Esophagus squamous epithelium (tissue), 5 donors: Measurements from ENCODE around the gene DYNC1I1. TPM values are rescaled to one million over a fixed set of nuclear protein-coding genes. Genes with fewer than 3 reads are reported as not detected.

Experiments used
- DNase-seq: peaks from one replicate; lab custom pipeline; 2025; lab: John Stamatoyannopoulos, UW
- H3K27ac ChIP-seq, 4 donors: fragments of 200-600 bp; sonication (generic); one replicate each; pipeline ENCODE4 v1.5.1; 2016 to 2019; ENCODE audit warnings: mild to moderate bottlenecking in 1 of 4
- H3K27me3 ChIP-seq, 4 donors: fragments of 200-600 bp; sonication (generic); 1 replicate in 3 of 4; 2 replicates in 1 of 4; pipeline versions ENCODE4 v1.5.1 to v1.6.0; 2017 to 2021; ENCODE audit warnings: antibody characterized with exemption in 1 of 4
- H3K36me3 ChIP-seq, 3 donors: fragments of 200-600 bp; sonication (generic); one replicate each; pipeline ENCODE4 v1.5.1; 2016 to 2019
- H3K4me1 ChIP-seq, 3 donors: fragments of 200-600 bp; sonication (generic); one replicate each; pipeline ENCODE4 v1.5.1; 2017 to 2019
- H3K4me3 ChIP-seq, 4 donors: fragments of 200-600 bp; sonication (generic); 1 replicate in 3 of 4; 2 replicates in 1 of 4; pipeline ENCODE4 v1.5.1; 2016 to 2019; ENCODE audit warnings: mild to moderate bottlenecking in 2 of 4, moderate library complexity in 1 of 4
- H3K9me3 ChIP-seq, 3 donors: fragments of 200-600 bp; sonication (generic); one replicate each; pipeline ENCODE4 v1.5.1; 2016 to 2019
- POLR2A ChIP-seq, 4 donors: fragments of 450-650 bp; IDR thresholded peaks; one replicate each; pipeline ENCODE4 v1.6.1; 2017; ENCODE audit warnings: antibody characterized with exemption in 4 of 4, mild to moderate bottlenecking in 4 of 4, moderate library complexity in 3 of 4
- WGBS, 2 donors: methylation state at CpG; one replicate each; pipeline ENCODE4 v1.1.5; 2018; 5-methylcytosine and 5-hydroxymethylcytosine counted together
- intact Hi-C: fragments of 100-400 bp; cut with DNase I; formaldehyde crosslinking; loops from one replicate; pipeline ENCODE4 v1.15.0; 2022
- total RNA-seq, 4 donors: library from RNA; depleted of rRNA; stranded (reverse); fragments of >200 nt; gene quantifications; one replicate each; pipeline ENCODE4 v1.1.0, GENCODE V29; 2016
- TF ChIP-seq, protein P1 (sequence below), 6 experiments: fragments of 450-650 bp in 4 of 6; fragments of 200-600 bp in 2 of 6; sonication (generic) in 2 of 6; IDR thresholded peaks; one replicate each; pipeline ENCODE4 v1.5.1; 2016 to 2019; ENCODE audit warnings: antibody characterized with exemption in 6 of 6, mild to moderate bottlenecking in 4 of 6, moderate library complexity in 4 of 6
- donor health status: DM: yes; HTN: yes; CAD: no.

DYNC1I1 gene
- total RNA-seq, 4 donors from 2014 or later = 2.0 to 8.0 (median 2.4) TPM

DNA sequence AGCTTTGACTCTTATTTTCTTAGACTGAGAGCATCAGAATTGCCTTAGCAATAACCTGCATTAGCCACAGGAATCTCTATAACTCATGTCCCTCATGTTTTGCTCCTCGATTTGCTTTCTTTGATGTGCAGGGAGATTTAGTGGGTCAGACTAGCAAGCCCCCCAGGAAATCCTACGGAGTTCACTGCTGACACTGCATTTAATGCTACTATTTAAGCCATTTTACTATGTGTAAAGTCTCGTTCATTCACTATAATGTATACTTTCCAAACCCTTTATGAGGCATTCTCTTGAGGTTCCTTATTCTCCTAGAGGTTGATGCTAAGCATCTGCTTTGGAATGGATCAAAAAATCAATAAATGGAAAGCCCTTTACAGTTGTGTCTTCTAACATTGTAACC lies 28.4 kb downstream of the DYNC1I1 start:
- Histone ChIP-seq H3K27me3 (no peaks in the 10 kb centered on the region), H3K4me3 (no peak overlapping the region), H3K9me3 (no peaks in the 10 kb centered on the region), H3K27ac (no peak overlapping the region), H3K4me1 (peaks cover 0 to 5% (median 0%) of the 10 kb centered on the region in 3 donors), H3K36me3 (no peaks in the 10 kb centered on the region)
- TF ChIP-seq, protein P1, sequence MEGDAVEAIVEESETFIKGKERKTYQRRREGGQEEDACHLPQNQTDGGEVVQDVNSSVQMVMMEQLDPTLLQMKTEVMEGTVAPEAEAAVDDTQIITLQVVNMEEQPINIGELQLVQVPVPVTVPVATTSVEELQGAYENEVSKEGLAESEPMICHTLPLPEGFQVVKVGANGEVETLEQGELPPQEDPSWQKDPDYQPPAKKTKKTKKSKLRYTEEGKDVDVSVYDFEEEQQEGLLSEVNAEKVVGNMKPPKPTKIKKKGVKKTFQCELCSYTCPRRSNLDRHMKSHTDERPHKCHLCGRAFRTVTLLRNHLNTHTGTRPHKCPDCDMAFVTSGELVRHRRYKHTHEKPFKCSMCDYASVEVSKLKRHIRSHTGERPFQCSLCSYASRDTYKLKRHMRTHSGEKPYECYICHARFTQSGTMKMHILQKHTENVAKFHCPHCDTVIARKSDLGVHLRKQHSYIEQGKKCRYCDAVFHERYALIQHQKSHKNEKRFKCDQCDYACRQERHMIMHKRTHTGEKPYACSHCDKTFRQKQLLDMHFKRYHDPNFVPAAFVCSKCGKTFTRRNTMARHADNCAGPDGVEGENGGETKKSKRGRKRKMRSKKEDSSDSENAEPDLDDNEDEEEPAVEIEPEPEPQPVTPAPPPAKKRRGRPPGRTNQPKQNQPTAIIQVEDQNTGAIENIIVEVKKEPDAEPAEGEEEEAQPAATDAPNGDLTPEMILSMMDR (IDR thresholded peaks at IDR 0.05) = no peak
- TF ChIP-seq POLR2A (IDR thresholded peaks at IDR 0.05) = no peak
- DNase-seq = no peak
- intact Hi-C loops = no loop called here
- WGBS, 2 donors = 56 to 59% methylated on average over 3 of the region's 3 CpGs

- H3K27me3 ChIP-seq = no peaks in the 10 kb centered on the region
- DNase-seq = no peak
These were observed 29.9 kb downstream of the DYNC1I1 start for GRCh38 chr7:95802270-95802669.

DNA sequence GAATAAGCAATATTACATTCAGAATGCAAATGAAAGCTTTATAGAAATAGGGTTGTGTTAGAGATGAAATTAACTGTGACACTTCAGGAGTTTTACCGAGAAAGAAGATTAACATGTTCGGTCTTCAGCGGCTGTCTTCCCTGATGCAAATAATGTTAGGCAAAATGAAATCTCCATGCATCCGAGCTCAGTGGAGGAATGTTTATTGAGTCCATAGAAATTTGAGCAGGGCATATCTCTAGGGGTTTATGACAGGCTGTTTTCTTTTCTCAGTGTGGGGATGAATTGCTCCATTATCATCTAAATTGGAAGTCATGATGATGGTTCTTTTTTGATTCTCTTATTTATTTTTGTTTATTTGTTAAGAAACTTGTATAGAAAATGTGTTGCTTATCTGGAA lies 31.7 kb downstream of the DYNC1I1 start:
- intact Hi-C loops = no loop called here
- no peak for DNase-seq
- no peak for TF ChIP-seq POLR2A (IDR thresholded peaks at IDR 0.05)
- TF ChIP-seq, protein P1 (IDR thresholded peaks at IDR 0.05) = no peak

More at GRCh38 chr7:95802270-95802669, 29.9 kb downstream of the DYNC1I1 start:
- intact Hi-C loops = no loop called here
- Histone ChIP-seq H3K27ac (no peak overlapping the region), H3K36me3 (no peaks in the 10 kb centered on the region), H3K4me1 (peaks cover 0 to 5% (median 0%) of the 10 kb centered on the region in 3 donors), H3K4me3 (no peak overlapping the region), H3K9me3 (no peaks in the 10 kb centered on the region)
- no peak for TF ChIP-seq POLR2A (IDR thresholded peaks at IDR 0.05)
- TF ChIP-seq, protein P1 (IDR thresholded peaks at IDR 0.05) = no peak
- 54 to 68% methylated on average over 3 of the region's 3 CpGs for WGBS, 2 donors

DNA sequence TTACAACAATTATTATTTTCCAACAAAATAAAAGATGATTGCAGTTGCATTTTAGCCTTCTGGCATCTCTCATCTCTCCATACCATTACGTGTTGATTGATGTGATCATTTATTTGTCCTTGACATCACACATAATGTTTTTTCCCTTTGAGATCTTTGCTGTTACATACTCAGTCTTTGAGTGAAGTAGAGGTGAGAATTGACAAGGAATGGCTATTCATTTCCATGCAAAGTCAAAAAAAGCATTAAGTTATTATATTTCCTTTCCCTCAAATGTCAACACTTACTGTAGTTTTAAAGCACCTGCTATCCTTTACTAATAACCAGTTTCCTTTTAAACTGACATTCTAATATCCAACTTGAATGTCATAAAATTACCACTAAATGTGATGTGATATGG lies 33.6 kb downstream of the DYNC1I1 start:
- intact Hi-C loops = no loop called here
- no peak for DNase-seq
- 50 to 67% methylated on average over 1 of the region's 1 CpG for WGBS, 2 donors
- TF ChIP-seq POLR2A (IDR thresholded peaks at IDR 0.05) = no peak
- TF ChIP-seq, protein P1 (IDR thresholded peaks at IDR 0.05) = no peak
- Histone ChIP-seq H3K36me3 (no peaks in the 10 kb centered on the region), H3K4me1 (no peaks in the 10 kb centered on the region), H3K27me3 (no peaks in the 10 kb centered on the region), H3K9me3 (no peaks in the 10 kb centered on the region), H3K4me3 (no peak overlapping the region), H3K27ac (no peak overlapping the region)

More for the DNA sequence above, 31.7 kb downstream of the DYNC1I1 start:
- Histone ChIP-seq H3K27me3 (no peaks in the 10 kb centered on the region), H3K36me3 (no peaks in the 10 kb centered on the region), H3K9me3 (no peaks in the 10 kb centered on the region), H3K27ac (no peak overlapping the region), H3K4me3 (no peak overlapping the region), H3K4me1 (no peaks in the 10 kb centered on the region)
- WGBS, 2 donors = 72 to 80% methylated on average over 4 of the region's 4 CpGs

- DNase-seq = no peak
- Histone ChIP-seq H3K36me3 (no peaks in the 10 kb centered on the region), H3K27ac (no peak overlapping the region), H3K4me1 (no peaks in the 10 kb centered on the region), H3K27me3 (no peaks in the 10 kb centered on the region), H3K9me3 (no peaks in the 10 kb centered on the region), H3K4me3 (no peak overlapping the region)
- TF ChIP-seq, protein P1 (IDR thresholded peaks at IDR 0.05) = no peak
- no peak for TF ChIP-seq POLR2A (IDR thresholded peaks at IDR 0.05)
- intact Hi-C loops = no loop called here
- 36 to 44% methylated on average over 2 of the region's 2 CpGs for WGBS, 2 donors
These were observed 36.0 kb downstream of the DYNC1I1 start for GRCh38 chr7:95808396-95808795.
